ENCODE results near the gene BRD2. TPM values are rescaled to one million over a fixed set of nuclear protein-coding genes. Genes with fewer than 3 reads are reported as not detected.

Gene BRD2
- total RNA-seq, 2 donors from 2014 or later: 216 to 254 TPM

DNA sequence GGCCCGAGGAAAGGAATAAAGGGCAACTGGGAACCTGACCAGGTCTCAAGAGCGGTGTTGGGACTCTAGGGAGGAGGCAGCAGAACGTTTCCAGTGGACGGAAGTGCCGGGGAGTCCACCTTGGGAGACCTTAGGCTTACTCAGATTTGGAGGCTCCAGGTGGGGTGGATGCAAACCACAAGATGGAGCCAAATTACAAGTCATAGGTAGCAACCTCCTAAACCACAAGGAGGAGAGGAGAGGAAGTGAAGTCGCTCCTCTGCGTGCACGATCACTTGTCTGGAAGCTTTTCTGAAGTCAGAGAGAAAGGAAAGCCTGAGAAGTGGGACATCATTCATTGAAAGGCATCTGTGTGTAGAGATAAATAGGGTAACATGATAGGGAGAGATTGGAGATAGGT is 31.7 kb downstream of the BRD2 start:
- Mint-ChIP-seq H3K9me3 (no peaks in the 10 kb centered on the region), H3K27ac (no peak overlapping the region), H3K36me3 (no peaks in the 10 kb centered on the region)
- ATAC-seq: peak; percentile 85 to 89
- DNase-seq (ENCODE audit: low spot score in 2 of 2): no peak

DNA sequence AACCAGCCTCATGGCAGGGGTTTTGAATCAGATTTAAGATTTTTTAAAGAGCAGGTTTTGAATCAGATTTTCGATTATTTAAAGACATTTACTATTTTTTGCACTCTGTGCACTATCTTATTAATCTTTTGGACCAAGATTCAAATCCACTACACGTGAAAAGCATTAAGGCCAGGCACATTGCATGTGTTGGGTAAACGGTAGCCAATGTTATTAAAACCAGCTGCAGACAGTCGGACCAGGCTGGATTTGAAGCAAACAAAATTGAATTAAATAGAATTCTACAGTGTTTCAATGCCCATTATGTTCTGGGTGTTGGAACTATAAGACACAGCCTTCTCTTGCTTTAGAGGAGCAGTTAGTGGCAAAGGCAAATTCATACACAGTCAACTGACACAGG is 33.3 kb downstream of the BRD2 start:
- Mint-ChIP-seq H3K36me3 (no peaks in the 10 kb centered on the region), H3K27ac (no peak overlapping the region), H3K9me3 (no peaks in the 10 kb centered on the region)
- DNase-seq (ENCODE audit: low spot score in 2 of 2) (no peak), ATAC-seq (no peak)

DNA sequence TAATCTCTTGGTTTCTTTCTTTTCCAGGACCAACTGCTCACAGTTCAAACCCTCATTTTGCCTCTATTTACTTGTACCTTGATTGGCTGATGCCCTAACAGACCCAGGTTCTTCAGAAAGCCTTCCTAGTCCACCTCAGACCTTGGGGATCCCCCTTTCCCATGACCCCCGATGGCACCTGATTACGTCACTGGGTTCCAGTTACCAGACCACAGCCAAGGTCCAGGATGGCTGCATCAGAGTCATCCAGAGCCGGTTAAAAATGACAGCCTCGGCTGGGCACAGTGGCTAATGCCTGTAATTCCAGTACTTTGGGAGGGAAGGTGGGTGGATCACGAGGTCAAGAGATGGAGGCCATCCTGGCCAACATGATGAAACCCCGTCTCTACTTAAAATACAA is 36.5 kb downstream of the BRD2 start:
- H3K9me3 Mint-ChIP-seq: no peaks in the 10 kb centered on the region
- no peak for ATAC-seq
- H3K36me3 Mint-ChIP-seq: no peaks in the 10 kb centered on the region
- H3K27ac Mint-ChIP-seq: no peak overlapping the region
- no peak for DNase-seq (ENCODE audit: low spot score in 2 of 2)

DNA sequence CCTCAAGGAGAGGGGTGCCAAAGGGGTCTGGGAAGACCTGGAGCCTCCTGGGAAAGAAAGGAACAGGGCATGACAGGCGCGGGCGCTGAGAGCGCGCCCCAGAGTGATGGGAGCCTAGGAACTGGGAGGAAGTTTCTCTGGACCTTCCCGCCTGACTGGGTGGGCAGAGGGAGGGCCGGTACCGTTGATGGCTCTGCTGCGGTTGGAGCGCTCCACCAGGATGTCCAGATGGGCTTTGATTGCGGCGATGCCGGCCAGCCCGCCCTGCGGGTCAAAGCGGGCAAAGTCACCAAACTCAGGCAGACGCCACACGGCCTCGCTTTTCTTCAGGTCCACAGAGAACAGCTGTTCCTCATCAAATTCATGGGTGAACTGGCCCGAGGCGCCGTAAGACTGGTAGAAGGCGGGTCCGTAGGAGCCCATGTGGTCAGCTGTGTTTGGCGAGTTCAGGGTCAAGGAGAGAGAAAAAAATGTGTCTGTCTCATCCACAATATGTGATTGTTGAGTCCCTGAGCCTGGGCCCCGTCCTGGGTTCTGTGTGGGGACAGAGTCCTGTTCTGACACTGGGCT is 39.5 kb downstream of the BRD2 start:
- H3K36me3 Mint-ChIP-seq: no peaks in the 10 kb centered on the region

DNA sequence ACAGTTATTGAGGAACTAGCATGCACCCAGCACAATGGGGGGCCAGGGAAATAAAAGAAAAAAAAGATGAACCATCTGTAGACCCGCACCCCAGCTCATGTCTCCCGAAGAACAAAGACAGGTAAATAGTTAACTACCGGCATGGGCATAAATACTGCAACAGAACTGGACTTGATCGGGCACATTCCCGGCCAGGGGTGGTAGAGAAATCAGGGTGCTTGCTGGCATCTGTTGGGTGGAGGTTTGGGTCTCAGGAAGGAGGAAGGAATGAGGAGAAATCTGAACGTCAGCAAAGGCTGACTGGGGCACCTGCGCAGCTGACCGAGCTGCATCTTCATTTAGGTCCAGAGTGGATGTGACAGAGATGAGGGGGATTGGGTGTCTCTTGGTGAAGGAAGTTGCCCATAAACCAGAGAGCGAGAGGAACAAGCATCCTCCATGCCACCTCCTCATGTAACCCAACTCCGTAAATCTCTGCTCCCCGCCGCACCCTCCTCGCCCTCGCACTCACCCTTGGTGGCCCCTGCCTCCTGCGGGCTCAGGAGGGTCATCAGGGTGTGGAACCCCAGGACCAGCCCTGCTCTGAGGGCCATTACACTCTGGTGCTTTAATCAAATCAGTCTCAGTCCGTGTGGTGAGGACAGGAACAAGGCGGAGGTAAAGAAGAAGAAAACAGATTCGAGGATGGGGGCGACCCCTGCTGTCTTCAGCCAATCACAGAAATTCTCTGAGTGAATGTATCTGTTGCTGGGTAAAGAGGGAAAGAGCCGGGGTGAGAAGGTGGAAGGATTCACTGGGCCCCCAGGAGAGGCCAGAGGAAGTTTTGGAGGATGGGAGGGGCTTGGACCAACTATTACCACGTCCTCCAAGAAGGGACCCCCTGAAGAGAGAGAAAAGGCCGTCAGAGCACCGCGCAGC is 40.8 kb downstream of the BRD2 start, which contains the start of gene HLA-DOA:
HLA-DOA (minus strand) TSS at position 648 of the 918 bp plus-strand sequence.
- Mint-ChIP-seq H3K9me3 (no peaks in the 10 kb centered on the region), H3K36me3 (no peaks in the 10 kb centered on the region), H3K27ac (peak within 1 kb of the TSS; percentile 23 to 46)
- ATAC-seq: peak; percentile 88 to 95
- peak in 1 of 2 donors; percentile 42 for DNase-seq (ENCODE audit: low spot score in 2 of 2)

More for the DNA sequence above, 39.5 kb downstream of the BRD2 start:
- Mint-ChIP-seq H3K9me3 (no peaks in the 10 kb centered on the region), H3K27ac (peak overlapping the region in 1 of 2 donors; percentile 38)
- ATAC-seq: no peak
- DNase-seq (ENCODE audit: low spot score in 2 of 2): no peak

DNA sequence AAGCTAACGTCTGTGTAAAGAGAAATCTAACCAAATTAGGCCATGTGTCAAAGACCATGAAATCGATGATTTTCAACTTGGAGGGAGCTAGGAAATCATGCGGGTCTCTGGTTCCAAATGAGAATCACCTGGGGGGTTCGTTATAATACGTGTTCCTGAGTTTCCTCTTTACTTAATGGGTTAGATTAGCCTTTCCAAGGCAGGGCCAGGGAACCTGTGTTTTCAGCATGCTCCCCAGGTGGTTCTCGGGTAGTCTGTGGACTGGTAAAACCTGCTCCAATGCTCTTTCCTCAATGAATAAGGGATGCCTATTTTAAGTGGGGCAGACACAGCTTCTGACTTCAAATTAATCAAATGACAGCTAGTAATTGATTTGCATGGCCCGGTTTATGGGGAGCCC is 42.0 kb downstream of the BRD2 start:
- H3K27ac Mint-ChIP-seq: no peak overlapping the region
- ATAC-seq (no peak), DNase-seq (ENCODE audit: low spot score in 2 of 2) (no peak)
- no peaks in the 10 kb centered on the region for H3K36me3 Mint-ChIP-seq
- no peaks in the 10 kb centered on the region for H3K9me3 Mint-ChIP-seq

DNA sequence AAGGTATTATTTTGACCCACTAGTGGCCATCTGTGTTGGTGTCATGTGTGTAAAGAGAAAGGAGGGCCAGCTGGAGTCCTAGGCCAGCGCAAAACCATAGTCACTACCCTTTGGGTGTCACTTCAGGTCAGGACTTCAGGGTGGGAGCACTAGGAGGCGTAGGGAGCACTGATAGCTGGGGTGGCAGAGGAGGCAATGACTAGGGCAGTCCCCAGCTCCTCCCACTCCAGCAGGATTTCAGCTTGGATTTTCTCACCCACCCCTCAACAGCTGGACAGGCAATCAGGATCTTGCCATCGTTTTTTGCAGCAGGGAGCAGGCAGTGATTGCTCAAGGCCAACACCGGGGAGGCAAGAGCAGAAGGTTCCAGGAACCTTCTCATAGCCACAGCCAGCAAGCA is 45.2 kb downstream of the BRD2 start:
- no peak for ATAC-seq
- Mint-ChIP-seq H3K36me3 (no peaks in the 10 kb centered on the region), H3K9me3 (no peaks in the 10 kb centered on the region), H3K27ac (no peak overlapping the region)
- no peak for DNase-seq (ENCODE audit: low spot score in 2 of 2)

DNA sequence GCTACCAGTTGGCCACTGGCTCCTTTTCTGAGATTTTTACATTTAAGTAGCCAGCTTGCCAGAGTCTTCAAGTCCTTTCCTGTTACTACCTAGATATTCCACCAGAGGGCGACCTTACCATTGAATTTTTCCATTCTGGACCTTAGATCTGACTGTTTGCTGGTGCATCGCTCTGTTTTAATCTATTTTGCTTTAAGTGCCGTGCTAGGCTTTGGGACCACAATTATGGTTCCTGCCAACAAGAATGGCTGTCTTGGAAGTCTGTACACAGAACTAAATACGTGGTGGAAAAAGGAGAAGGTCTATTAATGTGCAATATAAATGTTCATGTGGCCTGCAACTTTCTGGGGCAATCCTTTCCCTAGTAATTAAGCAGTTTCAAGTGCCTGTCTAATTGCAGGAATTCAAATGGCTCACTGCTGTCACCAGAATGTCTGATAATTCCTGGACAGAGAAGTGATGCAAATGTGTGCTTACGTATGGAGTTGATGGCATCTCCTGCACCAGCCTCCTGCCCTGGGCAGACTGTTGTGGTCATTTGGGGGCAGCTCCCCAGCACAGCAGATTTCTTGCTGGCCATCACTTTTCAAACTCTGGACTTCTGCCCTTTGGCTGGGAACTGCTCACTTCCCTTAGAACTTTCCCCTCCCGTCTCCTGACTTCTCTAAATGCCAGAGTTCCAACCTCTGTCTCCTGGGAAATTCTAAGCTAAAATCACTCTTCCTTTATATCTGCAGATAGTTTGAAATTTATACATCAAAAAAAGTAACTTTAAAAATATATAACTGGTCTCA is 46.6 kb downstream of the BRD2 start:
- Mint-ChIP-seq H3K9me3 (no peaks in the 10 kb centered on the region), H3K36me3 (no peaks in the 10 kb centered on the region), H3K27ac (no peak overlapping the region)
- peak in 1 of 2 donors; percentile 63 for DNase-seq (ENCODE audit: low spot score in 2 of 2)
- ATAC-seq: peak; percentile 60 to 79

DNA sequence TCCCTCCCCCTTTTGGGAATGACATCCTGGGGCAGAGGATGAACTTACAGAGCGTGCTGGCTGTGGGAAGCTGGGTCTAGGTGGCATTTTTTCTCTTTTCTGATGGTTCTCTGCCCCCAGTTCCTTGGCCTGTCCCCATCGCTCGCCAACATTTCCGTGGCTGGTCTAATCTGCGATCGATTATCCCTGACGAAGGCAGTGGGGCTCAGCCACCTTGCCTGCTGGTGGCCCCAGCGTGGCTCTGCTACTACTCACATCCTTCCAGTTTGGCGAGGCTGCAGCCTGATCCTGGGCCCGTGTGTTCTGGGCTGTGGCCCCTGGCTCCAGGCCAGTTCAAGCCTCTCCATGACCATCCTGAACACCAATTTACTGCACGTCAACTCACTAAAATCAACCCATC is 47.4 kb downstream of the BRD2 start:
- DNase-seq (ENCODE audit: low spot score in 2 of 2) (no peak), ATAC-seq (no peak)
- Mint-ChIP-seq H3K9me3 (no peaks in the 10 kb centered on the region), H3K36me3 (no peaks in the 10 kb centered on the region), H3K27ac (no peak overlapping the region)

DNA sequence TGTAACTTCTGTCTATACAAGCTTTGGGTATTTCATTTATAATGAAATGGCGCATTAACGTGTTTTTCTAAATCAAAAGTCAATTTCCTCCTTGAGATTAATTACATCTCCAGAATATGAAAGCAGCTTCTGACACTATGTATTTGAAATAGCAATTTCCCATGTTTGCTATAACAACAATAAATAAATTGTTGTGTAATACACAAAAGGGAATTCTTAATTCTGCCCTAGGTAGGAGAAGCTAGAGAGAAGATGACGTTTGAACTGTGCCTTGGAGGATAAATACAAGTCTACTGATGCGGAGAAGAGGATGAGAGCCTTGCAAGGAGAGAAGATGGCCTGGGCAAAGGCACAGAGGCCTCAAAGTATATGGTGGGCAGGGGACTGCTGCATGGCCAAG is 48.6 kb downstream of the BRD2 start:
- no peak overlapping the region for H3K27ac Mint-ChIP-seq
- H3K9me3 Mint-ChIP-seq: no peaks in the 10 kb centered on the region
- ATAC-seq (no peak), DNase-seq (ENCODE audit: low spot score in 2 of 2) (no peak)
- no peaks in the 10 kb centered on the region for H3K36me3 Mint-ChIP-seq

DNA sequence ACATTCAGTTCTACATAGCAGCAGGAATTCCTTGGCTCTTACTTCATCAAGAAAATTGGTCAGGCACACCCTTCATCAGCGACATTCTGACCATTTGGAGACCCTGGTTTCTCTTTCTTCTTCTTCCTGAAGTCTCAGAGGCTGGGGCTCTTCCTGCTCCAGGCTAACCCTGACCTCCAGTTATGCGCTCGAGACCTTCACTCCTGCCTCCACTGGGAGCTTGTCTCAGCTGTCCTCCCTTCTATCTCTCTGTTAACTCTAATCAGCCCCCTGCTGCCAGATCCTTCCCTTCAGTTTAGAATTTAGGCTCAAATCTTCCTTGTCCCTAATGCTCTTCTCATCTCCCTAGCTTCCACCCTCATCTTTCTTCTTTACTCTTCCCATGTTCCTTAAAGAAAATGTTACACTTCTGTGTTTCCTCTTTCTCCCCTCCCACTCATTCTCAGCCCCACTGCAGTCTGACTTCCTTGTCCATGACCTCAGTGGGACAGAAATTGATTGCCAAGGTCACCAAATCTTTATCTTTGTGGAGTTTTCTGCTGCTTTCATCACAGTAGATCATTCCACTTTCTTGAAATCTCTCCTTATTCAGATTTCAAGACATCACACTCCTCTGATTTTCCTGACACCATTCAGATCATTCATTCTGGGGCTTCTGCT is 49.4 kb downstream of the BRD2 start:
- ATAC-seq (no peak), DNase-seq (ENCODE audit: low spot score in 2 of 2) (no peak)
- Mint-ChIP-seq H3K9me3 (no peaks in the 10 kb centered on the region), H3K27ac (peak overlapping the region in 1 of 2 donors; percentile 85), H3K36me3 (no peaks in the 10 kb centered on the region)

DNA sequence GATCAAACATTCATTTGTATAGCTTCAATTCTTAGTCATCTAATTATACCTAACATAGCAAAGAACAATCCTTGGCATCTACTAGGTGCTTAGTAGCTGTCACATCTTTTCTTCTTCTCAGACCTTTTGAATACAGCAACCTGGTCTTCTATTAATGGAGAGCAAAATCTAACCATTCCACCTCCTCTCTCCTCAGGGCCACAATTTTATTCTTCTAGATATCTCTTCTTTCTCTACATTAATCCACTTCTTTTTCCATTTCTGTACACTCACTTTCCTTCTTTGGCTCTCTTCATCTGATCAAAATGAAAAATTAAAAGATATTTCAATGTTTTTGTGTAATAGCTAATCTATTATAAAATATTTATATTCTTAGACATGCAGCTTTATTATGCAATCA is 50.0 kb downstream of the BRD2 start:
- peak overlapping the region in 1 of 2 donors; percentile 85 for H3K27ac Mint-ChIP-seq
- H3K36me3 Mint-ChIP-seq: no peaks in the 10 kb centered on the region
- no peaks in the 10 kb centered on the region for H3K9me3 Mint-ChIP-seq
- no peak for DNase-seq (ENCODE audit: low spot score in 2 of 2)
- no peak for ATAC-seq

DNA sequence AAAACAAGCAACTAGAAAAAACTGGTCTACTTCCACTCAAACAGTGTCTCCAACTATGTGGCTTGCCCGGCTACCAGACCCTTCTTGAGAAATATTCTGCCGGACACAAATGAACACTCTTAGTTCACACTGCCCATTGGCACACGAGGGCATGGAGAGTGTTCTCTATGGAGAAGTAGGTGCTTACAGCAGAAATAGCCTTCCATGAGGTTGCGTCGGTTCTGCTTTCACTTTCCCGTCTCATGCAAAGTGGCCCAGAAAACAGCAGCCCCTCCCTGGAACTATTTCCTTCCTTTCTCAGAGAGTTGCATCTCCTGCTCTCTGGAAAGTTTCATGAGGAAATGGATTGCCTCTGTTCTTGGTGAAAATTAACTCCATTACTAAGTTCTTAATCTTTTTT is 50.5 kb downstream of the BRD2 start:
- Mint-ChIP-seq H3K27ac (peak overlapping the region in 1 of 2 donors; percentile 85), H3K36me3 (no peaks in the 10 kb centered on the region), H3K9me3 (no peaks in the 10 kb centered on the region)
- ATAC-seq: peak; percentile 40 to 96
- DNase-seq (ENCODE audit: low spot score in 2 of 2): no peak

DNA sequence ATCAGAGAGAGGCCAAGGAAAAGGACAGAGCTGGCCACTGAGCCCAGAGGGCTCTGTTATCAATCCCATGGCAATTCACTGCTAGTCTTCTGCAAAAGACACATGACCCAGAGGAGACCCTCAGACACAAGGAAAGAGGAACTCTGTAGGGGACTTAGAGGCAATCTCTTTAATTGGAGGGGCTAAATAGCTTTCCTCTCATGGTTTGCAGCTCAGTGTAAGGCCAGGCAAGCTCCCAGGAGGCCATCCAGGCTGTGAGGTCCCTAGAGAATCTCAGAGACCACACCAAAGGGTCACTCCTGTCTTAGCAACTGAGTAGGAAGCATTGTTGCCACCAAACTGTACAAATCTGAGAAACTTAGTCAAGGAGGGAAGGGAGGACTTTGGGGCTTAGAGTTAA is 51.0 kb downstream of the BRD2 start:
- DNase-seq (ENCODE audit: low spot score in 2 of 2) (no peak), ATAC-seq (peak in 1 of 2 donors; percentile 8)
- H3K27ac Mint-ChIP-seq: peak overlapping the region in 1 of 2 donors; percentile 85
- H3K36me3 Mint-ChIP-seq: no peaks in the 10 kb centered on the region
- no peaks in the 10 kb centered on the region for H3K9me3 Mint-ChIP-seq

DNA sequence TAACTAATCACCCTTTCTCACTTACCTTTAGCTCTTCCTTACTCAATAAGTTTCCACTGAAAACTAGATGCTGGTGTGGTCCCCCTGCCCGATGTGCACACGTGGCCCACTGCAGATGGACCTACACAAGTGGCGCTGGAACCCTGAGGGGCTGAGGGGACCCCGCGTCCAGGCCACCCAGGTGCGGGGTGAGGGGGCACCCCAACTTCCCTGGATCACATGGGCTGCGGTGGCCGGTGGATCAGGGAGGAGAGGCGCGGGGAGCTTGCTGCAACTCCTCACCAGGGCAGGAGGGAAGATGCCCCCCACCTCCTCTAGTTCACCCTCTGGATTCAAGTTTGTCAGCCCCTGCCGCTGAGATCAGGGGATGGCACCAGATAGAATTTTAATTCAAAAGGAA is 53.5 kb downstream of the BRD2 start:
- Mint-ChIP-seq H3K36me3 (no peaks in the 10 kb centered on the region), H3K27ac (no peak overlapping the region), H3K9me3 (no peaks in the 10 kb centered on the region)
- DNase-seq (ENCODE audit: low spot score in 2 of 2) (no peak), ATAC-seq (no peak)

DNA sequence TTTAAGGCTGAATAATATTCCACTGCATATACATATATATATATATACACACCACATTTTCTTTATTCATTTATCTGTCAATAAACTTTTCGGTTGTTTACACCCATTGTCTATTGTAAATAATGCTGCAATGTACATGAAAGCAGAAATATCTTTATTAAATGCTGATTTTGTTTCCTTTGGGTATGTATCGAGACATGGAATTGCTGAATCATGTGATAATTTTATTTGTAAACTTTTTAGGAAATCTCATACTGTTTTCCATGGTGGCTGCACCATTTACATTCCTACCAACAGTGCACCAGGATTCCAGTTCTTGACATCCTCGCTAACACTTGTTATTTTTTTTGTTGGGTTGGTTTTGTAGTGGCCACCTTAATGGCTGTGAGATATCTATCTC is 55.1 kb downstream of the BRD2 start:
- Mint-ChIP-seq H3K9me3 (no peaks in the 10 kb centered on the region), H3K27ac (no peak overlapping the region), H3K36me3 (no peaks in the 10 kb centered on the region)
- no peak for DNase-seq (ENCODE audit: low spot score in 2 of 2)
- no peak for ATAC-seq

DNA sequence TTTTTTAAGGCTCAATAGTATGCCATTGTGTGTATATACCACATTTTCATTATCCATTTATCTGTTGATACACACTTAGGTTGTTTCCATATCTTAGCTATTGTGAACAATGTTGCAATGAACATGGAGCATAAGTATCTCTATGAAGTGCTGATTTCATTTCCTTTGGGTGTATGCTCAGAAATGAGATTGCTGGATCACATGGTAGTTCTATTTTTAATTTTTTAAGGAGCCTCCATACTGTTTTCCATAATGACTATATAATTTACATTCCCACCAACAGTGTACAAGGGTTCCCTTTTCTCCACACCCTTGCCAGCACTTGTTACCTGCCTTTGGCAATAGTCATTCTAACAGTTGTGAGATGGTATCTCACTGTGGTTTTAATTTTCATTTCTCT is 56.1 kb downstream of the BRD2 start:
- Mint-ChIP-seq H3K9me3 (no peaks in the 10 kb centered on the region), H3K27ac (no peak overlapping the region), H3K36me3 (no peaks in the 10 kb centered on the region)
- ATAC-seq (no peak), DNase-seq (ENCODE audit: low spot score in 2 of 2) (no peak)

Data from activated naive CD4-positive, alpha-beta T cell treated with anti-CD3 and anti-CD28 coated beads, Interleukin-2, amount 50 U/mL, for 72 hours (primary cell).